Activated naive CD4-positive, alpha-beta T cell treated with anti-CD3 and anti-CD28 coated beads, Interleukin-2, amount 50 U/mL, for 24 hours (primary cell): ENCODE measurements around the gene PAEP.
A peak's percentile ranks its signal among the peaks of the same experiment; 100 is the strongest.
"Not testable (repeated sequence)": the region's sequence is repeated elsewhere in the genome, so short reads cannot be mapped to it uniquely, and the experiment has no call there.

Experiments
- H3K27ac Mint-ChIP-seq: one replicate; pipeline ENCODE4 v1.8.0; 2021; ENCODE audit warnings: mild to moderate bottlenecking, mixed read lengths
- H3K27me3 Mint-ChIP-seq: one replicate; pipeline ENCODE4 v1.8.0; 2021; ENCODE audit warnings: mixed read lengths
- H3K36me3 Mint-ChIP-seq: one replicate; pipeline ENCODE4 v1.8.0; 2021; ENCODE audit warnings: mixed read lengths
- H3K4me1 Mint-ChIP-seq: one replicate; pipeline ENCODE4 v1.8.0; 2021; ENCODE audit warnings: mixed read lengths
- H3K4me3 Mint-ChIP-seq: one replicate; pipeline ENCODE4 v1.8.0; 2021; ENCODE audit warnings: mild to moderate bottlenecking, mixed read lengths
- H3K9me3 Mint-ChIP-seq: one replicate; pipeline ENCODE4 v1.8.0; 2021; ENCODE audit warnings: mixed read lengths

PAEP gene

DNA sequence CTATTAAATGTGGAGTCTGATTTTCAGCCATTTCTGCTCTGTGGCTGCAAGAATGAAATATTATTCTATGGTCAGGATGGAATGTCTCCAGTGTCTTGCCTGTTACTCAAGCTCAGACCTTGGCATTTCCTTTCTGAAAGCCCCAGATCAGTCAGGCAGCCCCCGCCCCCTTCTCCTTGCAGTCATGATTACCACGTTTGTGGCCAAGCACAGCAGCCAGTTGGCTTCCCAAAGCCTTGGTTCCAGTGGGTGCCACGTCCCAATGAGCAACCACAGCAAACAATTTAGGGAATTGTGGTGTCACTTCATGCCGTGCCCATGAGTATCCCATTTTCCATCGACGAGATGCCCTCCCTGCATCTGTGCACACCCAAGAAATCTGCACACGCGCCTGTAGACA lies 25.3 kb upstream of the PAEP start:
- H3K4me1 Mint-ChIP-seq: no peaks in the 10 kb centered on the region
- H3K4me3 Mint-ChIP-seq: no peak overlapping the region
- peaks cover 17% of the 10 kb centered on the region for H3K27me3 Mint-ChIP-seq
- H3K36me3 Mint-ChIP-seq: no peaks in the 10 kb centered on the region
- no peak overlapping the region for H3K27ac Mint-ChIP-seq
- H3K9me3 Mint-ChIP-seq: no peaks in the 10 kb centered on the region

DNA sequence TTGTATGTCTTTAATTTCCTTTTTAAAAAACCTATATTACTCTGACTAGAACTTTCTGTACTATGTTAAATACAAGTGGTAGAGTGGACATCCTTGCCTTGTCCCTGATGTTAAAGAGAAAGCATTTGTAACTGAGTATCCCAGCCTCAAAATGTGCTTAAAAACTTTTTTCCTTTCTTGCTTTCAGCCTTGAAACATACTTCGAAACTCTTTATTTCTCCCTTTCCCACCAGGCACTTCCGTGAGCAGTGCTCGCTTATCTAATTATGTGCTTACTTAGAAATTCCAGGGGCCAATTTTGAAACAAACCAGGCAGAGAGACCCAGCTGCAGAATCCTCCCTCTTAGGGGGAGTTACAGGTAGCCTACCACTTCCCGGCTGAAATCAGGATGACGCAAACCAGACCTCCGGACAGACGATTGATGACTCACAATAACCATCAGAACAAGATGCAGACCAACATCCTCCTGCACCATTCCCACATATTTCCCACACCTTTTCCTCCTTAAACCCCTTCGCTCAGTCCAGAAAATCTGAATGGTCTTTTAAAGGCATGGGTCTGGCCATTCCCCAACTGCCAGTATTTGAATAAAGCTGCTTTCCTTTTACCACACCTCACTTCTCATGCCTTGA lies 18.2 kb upstream of the PAEP start:
- not testable (repeated sequence) for H3K4me3 Mint-ChIP-seq, H3K9me3 Mint-ChIP-seq, H3K4me1 Mint-ChIP-seq, H3K36me3 Mint-ChIP-seq, H3K27me3 Mint-ChIP-seq, H3K27ac Mint-ChIP-seq

DNA sequence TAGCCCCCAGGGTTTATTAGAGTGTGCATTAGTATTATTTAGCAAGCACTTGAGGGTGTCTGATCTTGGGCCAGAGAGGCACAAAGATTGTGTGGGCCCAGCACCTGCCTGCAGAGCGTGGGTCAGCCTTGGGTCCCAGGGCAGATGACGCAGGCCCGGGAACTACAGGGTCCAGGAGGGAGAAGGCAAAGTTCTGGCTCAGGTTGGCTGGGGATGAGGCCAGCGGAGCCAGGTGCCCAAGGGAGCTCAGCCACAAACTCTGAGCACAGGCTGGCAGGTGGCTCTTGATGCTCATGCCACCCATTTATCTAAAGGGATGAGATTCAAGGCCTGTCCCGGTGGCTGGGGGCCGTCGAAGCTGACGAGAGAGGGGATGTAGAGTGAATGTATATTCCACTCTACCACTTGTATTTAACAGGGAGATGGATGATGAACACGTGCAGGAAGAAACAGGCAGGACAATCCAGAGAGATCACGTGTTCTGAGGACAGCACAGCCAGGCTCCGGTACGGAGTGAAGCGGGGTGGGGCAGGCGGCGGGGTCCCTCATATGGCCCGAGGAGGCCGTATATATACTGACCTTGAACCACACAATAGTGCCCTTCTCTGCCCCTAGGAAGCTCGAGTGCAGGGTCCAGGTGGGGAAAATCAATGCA lies 16.4 kb upstream of the PAEP start:
- no peak overlapping the region for H3K4me3 Mint-ChIP-seq
- H3K27ac Mint-ChIP-seq: no peak overlapping the region
- no peaks in the 10 kb centered on the region for H3K4me1 Mint-ChIP-seq

DNA sequence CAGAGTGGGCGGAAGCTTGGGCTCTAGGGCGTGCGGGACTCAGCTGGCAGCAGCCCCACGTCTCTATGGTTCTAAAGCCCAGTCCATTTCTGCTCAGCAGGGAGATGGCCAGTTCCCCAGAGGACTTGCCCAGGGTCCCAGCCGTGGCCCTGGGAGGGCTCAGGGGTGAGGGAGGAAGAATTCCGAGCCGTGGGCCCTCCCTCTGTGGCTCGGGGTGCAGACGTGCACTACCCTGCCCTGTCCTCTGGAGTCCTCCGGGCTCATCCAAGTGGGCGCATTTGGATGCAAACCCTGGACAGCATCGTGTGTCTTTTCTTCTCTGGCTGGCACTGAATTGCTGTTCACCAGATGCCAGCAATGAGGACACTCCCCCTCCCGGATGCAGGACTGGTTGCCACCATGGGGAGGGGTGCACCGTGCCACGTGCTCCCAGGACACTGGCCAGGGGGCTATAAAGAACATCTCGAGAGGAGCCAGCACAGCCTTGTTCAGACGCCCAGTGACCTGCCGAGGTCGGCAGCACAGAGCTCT lies 15.8 kb upstream of the PAEP start, which contains the start of gene OBP2A:
OBP2A (plus strand) TSS at position 481 of the 531 bp plus-strand sequence. CDS start 55 bp downstream, outside the sequence.
- H3K27ac Mint-ChIP-seq, H3K27me3 Mint-ChIP-seq, H3K36me3 Mint-ChIP-seq, H3K4me1 Mint-ChIP-seq, H3K4me3 Mint-ChIP-seq, H3K9me3 Mint-ChIP-seq: not testable (repeated sequence)

More for the DNA sequence above, 16.4 kb upstream of the PAEP start:
- H3K27me3 Mint-ChIP-seq: peaks cover 2% of the 10 kb centered on the region
- no peaks in the 10 kb centered on the region for H3K36me3 Mint-ChIP-seq
- no peaks in the 10 kb centered on the region for H3K9me3 Mint-ChIP-seq

DNA sequence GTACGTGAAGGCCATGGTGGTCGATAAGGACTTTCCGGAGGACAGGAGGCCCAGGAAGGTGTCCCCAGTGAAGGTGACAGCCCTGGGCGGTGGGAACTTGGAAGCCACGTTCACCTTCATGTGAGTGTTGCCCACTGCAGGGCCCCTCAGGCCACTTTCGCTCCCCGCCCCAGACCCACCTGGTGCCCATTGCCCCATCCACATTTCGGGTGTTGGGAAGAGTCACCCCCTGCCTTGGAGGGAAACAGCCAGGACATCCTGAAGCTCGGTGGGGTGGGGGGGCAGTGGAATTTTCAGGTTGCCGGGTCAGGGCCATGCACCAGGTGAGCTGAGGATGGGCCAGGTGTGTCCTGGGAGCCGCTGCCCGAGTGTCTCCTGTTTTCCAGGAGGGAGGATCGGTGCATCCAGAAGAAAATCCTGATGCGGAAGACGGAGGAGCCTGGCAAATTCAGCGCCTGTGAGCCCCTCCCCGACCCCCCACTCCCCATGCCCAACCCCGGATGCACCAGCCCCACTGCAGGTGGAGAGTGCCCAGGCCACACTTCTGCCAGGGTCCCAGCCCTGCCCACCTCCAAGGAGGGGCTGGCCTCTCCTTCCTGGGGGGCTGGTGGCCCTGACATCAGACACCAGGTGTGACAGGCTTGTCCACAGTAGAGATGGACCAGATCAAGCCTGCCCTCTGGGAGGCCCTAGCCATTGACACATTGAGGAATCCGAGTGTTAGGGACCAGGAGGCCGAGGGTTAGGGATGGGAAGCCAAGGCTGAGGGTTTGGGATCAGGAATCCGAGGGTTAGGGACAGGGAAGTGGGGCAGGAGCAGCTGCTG lies 14.6 kb upstream of the PAEP start:
- not testable (repeated sequence) for H3K9me3 Mint-ChIP-seq, H3K4me1 Mint-ChIP-seq, H3K27ac Mint-ChIP-seq, H3K27me3 Mint-ChIP-seq, H3K36me3 Mint-ChIP-seq, H3K4me3 Mint-ChIP-seq

DNA sequence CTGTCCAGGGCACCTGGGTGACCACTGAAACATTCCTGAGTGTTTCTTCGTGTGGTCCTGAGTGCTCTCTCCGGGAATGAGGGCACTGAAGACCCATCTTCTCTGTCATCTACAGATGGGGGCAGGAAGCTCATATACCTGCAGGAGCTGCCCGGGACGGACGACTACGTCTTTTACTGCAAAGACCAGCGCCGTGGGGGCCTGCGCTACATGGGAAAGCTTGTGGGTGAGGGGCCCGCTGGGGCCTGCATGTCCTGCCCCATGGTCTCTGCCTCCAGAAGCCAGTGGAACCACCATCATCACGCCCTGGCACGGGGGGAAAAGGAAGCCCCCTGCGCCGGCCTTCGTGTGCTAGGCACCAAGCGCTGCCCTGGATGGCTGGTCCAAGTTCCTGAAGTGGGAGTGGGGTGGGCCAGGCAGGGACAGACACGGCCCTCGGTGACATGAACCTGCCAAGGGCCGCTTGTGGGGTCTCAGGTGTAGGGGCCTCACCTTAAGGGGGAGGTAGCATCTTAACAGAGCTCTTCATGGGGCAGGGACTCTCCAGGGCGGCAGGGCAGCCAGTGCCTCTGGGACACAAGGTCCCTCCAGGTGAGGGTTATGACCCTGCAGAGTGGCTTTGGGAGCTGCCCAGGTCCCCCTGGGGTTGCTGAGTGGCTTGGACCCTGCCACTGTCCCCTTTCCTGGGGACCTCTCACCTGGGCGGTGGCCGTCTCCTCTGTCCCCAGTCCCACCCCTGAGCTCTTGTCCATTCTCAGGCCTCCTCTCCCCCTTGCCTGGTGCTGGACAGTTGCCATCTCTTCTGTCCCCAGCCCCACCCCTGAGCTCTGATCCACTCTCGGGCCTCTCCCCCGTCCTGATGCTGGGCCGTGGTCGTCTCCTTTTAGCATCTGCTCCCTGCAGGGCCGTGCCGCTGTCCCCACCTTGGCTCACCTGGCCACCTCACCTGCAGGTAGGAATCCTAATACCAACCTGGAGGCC lies 13.5 kb upstream of the PAEP start:
- Mint-ChIP-seq H3K27me3 (no peaks in the 10 kb centered on the region), H3K9me3 (no peaks in the 10 kb centered on the region), H3K4me1 (no peaks in the 10 kb centered on the region), H3K27ac (no peak overlapping the region), H3K4me3 (no peak overlapping the region), H3K36me3 (no peaks in the 10 kb centered on the region)

DNA sequence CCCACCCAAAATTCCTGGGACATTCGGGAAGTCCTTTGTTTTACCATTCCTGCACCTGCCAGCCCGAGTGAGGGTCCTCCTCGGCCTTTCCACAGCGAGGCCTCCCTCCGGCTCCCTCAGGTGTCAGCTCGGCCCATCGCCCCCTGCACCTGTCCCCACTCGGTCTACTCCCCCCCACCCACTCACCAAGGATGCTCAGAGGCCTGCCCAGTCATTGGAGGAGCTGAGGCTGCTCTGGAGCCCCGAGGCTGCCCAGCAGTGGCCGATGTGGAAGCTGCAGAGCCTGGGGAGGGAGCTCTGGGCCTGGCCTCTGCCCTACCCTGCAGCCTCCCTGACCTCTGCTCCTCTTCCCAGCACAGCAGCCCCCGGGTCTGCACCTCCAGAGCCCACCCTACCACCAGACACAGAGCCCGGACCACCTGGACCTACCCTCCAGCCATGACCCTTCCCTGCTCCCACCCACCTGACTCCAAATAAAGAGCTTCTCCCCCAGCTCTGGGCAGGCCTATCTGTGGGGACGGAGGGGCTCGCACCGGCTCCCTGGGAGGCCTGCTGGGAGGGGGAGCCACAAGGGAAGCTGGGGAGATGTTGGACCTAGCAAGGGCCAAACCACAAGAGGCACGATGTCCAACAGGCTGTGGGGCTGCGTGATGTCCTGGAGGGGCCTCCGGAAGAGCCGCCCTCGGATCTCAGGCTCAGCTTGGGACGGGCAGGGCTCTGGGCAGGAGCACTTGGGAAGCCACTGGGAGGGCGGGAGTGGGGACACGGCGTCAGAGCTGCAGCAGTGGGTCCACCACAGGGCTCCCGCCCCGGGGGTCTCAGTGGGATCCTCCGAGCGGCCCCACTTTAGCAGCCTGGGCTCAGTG lies 11.8 kb upstream of the PAEP start:
- not testable (repeated sequence) for H3K4me1 Mint-ChIP-seq, H3K36me3 Mint-ChIP-seq, H3K9me3 Mint-ChIP-seq, H3K27me3 Mint-ChIP-seq, H3K4me3 Mint-ChIP-seq, H3K27ac Mint-ChIP-seq

DNA sequence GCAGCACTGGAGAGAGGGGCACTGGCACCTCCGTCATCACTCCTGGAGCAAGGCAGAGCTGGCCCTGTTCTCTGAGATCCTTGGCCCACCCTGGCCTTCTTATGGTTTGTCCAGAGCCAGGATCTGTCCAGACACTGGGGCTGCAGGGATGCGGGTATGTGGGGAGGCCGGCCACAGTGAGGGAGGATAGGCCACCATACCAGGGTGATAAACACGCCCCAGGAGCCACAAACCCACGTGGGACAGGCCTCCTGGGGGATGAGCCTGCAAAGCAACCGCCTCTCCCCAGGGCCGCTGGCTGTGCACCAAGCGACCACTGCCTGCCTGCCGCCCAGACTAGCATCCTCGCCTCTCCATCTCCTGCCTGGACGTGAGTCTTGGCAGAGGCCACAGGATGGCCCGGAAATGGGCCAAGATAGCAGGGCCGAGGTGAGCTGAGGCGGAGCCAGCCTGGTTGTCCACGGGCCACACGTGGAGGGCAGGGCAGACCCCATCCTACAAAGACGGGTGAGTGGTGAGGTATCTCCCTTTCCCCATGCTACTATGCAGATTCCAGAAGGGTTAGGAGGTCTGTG lies 11.1 kb upstream of the PAEP start:
- Mint-ChIP-seq H3K4me1 (no peaks in the 10 kb centered on the region), H3K4me3 (no peak overlapping the region), H3K27ac (no peak overlapping the region), H3K27me3 (no peaks in the 10 kb centered on the region), H3K9me3 (no peaks in the 10 kb centered on the region), H3K36me3 (no peaks in the 10 kb centered on the region)

DNA sequence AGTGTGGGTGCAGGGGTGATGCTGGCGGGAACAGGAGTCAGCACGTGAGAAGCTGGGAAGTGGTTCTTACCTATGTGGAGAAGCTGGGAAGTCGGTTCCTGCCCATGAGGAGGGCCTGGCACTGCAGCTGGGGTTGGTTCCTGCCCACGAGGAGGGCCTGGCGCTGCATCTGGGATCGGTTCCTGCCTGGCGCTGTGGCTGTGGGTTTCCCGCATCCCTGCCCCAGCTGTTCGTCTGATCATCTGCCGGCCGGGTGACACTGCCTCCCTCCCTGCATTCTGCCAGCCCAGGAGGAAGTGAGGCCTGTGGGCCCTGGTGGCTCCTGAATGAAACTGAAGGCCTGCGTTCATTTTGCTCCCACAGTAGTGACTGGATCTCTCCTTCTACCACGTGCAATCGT lies 10.5 kb upstream of the PAEP start:
- no peak overlapping the region for H3K4me3 Mint-ChIP-seq
- no peaks in the 10 kb centered on the region for H3K27me3 Mint-ChIP-seq
- H3K9me3 Mint-ChIP-seq: no peaks in the 10 kb centered on the region
- peak overlapping the region; percentile 71 for H3K27ac Mint-ChIP-seq
- no peaks in the 10 kb centered on the region for H3K4me1 Mint-ChIP-seq
- H3K36me3 Mint-ChIP-seq: no peaks in the 10 kb centered on the region

DNA sequence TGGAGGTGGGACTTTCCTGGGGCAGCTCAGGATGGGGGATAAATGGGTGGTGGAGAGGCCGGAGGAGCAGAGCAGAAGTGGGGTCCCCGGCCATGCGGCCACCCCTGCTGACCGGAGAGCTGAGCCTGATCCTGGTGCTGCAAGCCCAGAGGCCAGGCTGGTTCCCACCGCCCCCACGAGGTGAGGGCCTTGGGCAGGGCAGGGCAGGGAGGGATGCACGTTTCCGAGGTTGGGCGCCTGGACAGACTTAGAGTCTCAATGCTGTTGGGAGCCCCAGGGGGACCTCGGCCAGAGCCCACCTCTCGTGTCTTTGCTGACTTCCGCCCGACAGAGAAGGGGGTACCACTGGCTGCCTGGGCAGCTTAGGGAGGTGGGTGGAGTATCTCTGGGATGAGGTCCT lies 10.1 kb upstream of the PAEP start:
- Mint-ChIP-seq H3K27me3 (no peaks in the 10 kb centered on the region), H3K9me3 (no peaks in the 10 kb centered on the region), H3K27ac (no peak overlapping the region)

DNA sequence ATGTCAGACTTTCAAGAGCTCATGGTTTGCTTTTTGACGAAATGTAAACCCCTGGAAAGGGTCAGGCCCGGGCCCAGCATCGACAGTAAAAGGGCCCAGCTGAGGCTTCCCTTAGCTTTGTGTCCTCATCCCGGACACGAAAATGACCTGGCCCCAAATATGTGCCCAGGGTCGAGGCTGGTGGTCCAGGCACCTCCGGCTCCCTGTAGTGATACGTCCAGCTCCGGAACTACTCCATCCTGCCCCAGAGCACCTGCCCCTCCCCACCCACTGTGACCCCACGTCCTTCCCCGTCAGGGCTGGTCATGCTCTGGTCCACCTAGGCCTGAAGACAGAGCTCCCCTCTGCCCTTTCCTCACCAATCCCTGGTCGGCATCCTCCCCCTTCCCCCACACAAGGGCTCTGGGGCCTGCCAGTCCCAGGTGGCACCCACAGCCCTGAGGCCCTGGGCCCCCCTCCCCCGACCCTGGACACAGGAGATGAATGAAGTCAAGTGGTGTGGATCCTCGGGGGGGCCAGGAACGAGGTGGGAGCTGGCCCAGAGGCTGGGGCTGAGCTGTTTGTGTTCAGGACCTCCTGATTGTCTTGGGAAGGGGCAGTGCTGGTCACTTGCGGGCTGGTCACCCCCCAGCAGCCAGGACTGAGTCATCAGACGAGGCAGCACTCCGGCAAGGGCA lies 9.4 kb upstream of the PAEP start:
- H3K27ac Mint-ChIP-seq: no peak overlapping the region
- H3K27me3 Mint-ChIP-seq: no peaks in the 10 kb centered on the region
- no peaks in the 10 kb centered on the region for H3K36me3 Mint-ChIP-seq
- no peaks in the 10 kb centered on the region for H3K9me3 Mint-ChIP-seq
- no peaks in the 10 kb centered on the region for H3K4me1 Mint-ChIP-seq
- no peak overlapping the region for H3K4me3 Mint-ChIP-seq

More for the DNA sequence above, 10.1 kb upstream of the PAEP start:
- H3K4me1 Mint-ChIP-seq: no peaks in the 10 kb centered on the region
- no peaks in the 10 kb centered on the region for H3K36me3 Mint-ChIP-seq
- no peak overlapping the region for H3K4me3 Mint-ChIP-seq

DNA sequence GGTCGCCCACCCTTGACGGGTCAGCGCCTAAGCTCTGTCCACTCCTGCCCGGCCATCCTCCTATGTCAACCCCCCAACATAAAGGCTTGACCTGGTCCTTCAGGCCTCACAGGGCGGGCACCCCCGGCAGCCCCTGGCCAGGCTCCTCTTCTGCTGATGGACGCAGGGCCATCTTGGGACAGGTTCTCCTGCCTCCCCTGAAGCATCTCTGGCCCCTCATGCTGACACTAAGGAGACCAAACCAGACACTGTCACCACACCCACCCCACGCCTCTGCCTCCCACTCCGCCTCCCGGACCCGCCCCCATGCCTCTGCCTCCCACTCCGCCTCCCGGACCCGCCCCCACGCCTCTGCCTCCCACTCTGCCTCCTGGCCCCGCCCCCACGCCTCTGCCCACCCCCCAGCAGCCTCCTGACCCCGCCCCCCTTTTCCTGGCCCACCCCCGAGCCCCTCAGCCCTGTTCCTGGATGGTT lies 8.8 kb upstream of the PAEP start:
- H3K27ac Mint-ChIP-seq: no peak overlapping the region
- H3K4me3 Mint-ChIP-seq: no peak overlapping the region
- no peaks in the 10 kb centered on the region for H3K4me1 Mint-ChIP-seq
- H3K36me3 Mint-ChIP-seq: no peaks in the 10 kb centered on the region
- H3K9me3 Mint-ChIP-seq: no peaks in the 10 kb centered on the region
- no peaks in the 10 kb centered on the region for H3K27me3 Mint-ChIP-seq

DNA sequence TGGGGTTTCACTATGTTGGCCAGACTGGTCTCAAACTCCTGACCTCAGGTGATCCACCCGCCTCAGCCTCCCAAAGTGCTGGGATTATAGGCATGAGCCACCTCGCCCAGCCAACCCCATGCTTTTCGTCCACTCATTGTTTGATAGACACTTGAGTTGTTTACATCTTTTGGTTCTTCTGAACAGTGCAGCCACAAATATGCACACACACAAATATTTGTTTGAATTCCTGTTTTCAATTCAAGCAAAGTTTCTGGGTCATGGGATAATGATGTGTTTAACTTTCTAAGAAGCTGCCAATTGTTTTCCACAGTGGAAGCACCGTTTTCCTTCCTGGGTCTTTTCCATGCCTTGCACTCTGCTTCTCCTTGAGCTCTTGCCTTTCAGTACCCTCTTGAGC lies 6.8 kb upstream of the PAEP start:
- Mint-ChIP-seq H3K36me3 (no peaks in the 10 kb centered on the region), H3K27ac (no peak overlapping the region), H3K9me3 (no peaks in the 10 kb centered on the region), H3K27me3 (peaks cover 2% of the 10 kb centered on the region), H3K4me1 (no peaks in the 10 kb centered on the region), H3K4me3 (no peak overlapping the region)

DNA sequence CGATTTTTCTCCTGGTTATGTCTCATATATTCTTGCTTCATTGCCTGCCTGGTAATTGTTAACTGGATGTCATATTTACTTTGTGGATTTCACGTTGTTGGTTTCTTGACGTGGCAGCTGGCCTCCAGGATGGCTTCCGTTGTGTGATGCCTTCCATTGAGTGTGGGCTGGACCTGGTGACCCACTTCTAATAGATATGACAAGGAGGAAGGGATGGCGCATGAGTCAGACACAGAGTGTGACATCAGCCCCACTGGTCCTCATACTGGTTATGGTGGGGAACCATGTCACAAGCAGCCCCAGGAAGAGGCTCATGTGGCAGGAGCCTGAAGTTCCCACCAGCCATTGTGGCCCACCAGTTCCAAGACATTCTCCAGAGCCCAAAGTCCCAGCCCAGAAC lies 6.4 kb upstream of the PAEP start:
- Mint-ChIP-seq H3K4me3 (no peak overlapping the region), H3K27ac (no peak overlapping the region), H3K4me1 (no peaks in the 10 kb centered on the region), H3K36me3 (no peaks in the 10 kb centered on the region), H3K27me3 (peaks cover 2% of the 10 kb centered on the region), H3K9me3 (no peaks in the 10 kb centered on the region)
